Measurements from ENCODE around the gene DGKI. TPM values are rescaled to one million over a fixed set of nuclear protein-coding genes. Genes with fewer than 3 reads are reported as not detected.

The DGKI gene
- total RNA-seq, 1 experiment from 2014 or later: 0.55 TPM

GRCh38 chr7:137531671-137532070, 315.1 kb downstream of the DGKI start:
- Histone ChIP-seq H3K4me2 (ENCODE audit: insufficient read depth, insufficient read length, low read length) (no peak overlapping the region), H3K4me1 (ENCODE audit: insufficient read depth, low read length) (no peaks in the 10 kb centered on the region; the same call in 1 of the 2 replicates), H3K9me3 (ENCODE audit: control insufficient read depth, low read depth, low read length) (no peaks in the 10 kb centered on the region), H3K14ac (ENCODE audit: insufficient read depth, low read length) (no peak overlapping the region), H3K23me2 (ENCODE audit: insufficient read length, low read depth, low read length, poor library complexity, severe bottlenecking) (no peaks in the 10 kb centered on the region), H2AFZ (ENCODE audit: low read length) (no peak overlapping the region), H2BK15ac (ENCODE audit: low read depth, low read length) (no peak overlapping the region), H3K27ac (ENCODE audit: insufficient read length, low read depth, low read length) (no peak overlapping the region), H3K79me1 (ENCODE audit: insufficient read depth, low read depth, low read length, poor library complexity, severe bottlenecking) (no peaks in the 10 kb centered on the region), H4K8ac (replicated peaks; ENCODE audit: insufficient read length, low read depth, low read length) (no peak overlapping the region), H3K23ac (ENCODE audit: insufficient read length, low read depth, low read length) (no peak overlapping the region), H2BK12ac (ENCODE audit: insufficient read length, low read depth, low read length) (no peak overlapping the region), H4K91ac (ENCODE audit: insufficient read length, low read depth, low read length) (no peak overlapping the region), H2BK20ac (ENCODE audit: low read depth, low read length, poor library complexity, severe bottlenecking) (no peak overlapping the region), H3K56ac (ENCODE audit: insufficient read length, low read depth, low read length) (no peak overlapping the region), H2BK5ac (ENCODE audit: insufficient read length, low read length) (no peak overlapping the region), H3K27me3 (ENCODE audit: insufficient read depth, low read length) (no peaks in the 10 kb centered on the region), H3K79me2 (ENCODE audit: insufficient read depth, low read length) (no peaks in the 10 kb centered on the region), H4K5ac (ENCODE audit: insufficient read length, low read depth, low read length) (no peak overlapping the region), H3K4ac (ENCODE audit: low read depth, low read length) (no peak overlapping the region), H3K9ac (ENCODE audit: extremely low read depth, insufficient read length, low read length) (no peak overlapping the region), H3T11ph (ENCODE audit: low read length) (no peak overlapping the region), H4K20me1 (ENCODE audit: control insufficient read depth, insufficient read depth, insufficient read length) (no peaks in the 10 kb centered on the region), H2AK5ac (ENCODE audit: insufficient read length, low read length) (no peak overlapping the region), H3K18ac (ENCODE audit: insufficient read length, low read depth, low read length) (no peak overlapping the region), H2BK120ac (ENCODE audit: low read depth, low read length, poor library complexity, severe bottlenecking) (no peak overlapping the region)
- WGBS (ENCODE audit: extremely low coverage, insufficient read length, low lambda C conversion rate): no CpG with 5 or more reads among the region's 4 CpGs
- Mint-ChIP-seq H3K9me3 (no peaks in the 10 kb centered on the region), H3K4me1 (peaks cover 4 to 7% of the 10 kb centered on the region in 2 experiments; a peak in 3 of 4 replicates), H3K27me3 (ENCODE audit: low read depth) (no peaks in the 10 kb centered on the region), H3K4me3 (no peak overlapping the region), H3K36me3 (ENCODE audit: insufficient read depth in 1 of 3, low read depth in 3 of 3) (no peaks in the 10 kb centered on the region), H3K27ac (no peak overlapping the region)
- no peak for DNase-seq
- TF ChIP-seq, protein P1, sequence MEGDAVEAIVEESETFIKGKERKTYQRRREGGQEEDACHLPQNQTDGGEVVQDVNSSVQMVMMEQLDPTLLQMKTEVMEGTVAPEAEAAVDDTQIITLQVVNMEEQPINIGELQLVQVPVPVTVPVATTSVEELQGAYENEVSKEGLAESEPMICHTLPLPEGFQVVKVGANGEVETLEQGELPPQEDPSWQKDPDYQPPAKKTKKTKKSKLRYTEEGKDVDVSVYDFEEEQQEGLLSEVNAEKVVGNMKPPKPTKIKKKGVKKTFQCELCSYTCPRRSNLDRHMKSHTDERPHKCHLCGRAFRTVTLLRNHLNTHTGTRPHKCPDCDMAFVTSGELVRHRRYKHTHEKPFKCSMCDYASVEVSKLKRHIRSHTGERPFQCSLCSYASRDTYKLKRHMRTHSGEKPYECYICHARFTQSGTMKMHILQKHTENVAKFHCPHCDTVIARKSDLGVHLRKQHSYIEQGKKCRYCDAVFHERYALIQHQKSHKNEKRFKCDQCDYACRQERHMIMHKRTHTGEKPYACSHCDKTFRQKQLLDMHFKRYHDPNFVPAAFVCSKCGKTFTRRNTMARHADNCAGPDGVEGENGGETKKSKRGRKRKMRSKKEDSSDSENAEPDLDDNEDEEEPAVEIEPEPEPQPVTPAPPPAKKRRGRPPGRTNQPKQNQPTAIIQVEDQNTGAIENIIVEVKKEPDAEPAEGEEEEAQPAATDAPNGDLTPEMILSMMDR (conservative IDR thresholded peaks at IDR 0.05): no peak
